GM12891 (cell line): ENCODE data around the gene SHLD2.
"Not testable (repeated sequence)": the region's sequence is repeated elsewhere in the genome, so short reads cannot be mapped to it uniquely, and the experiment has no call there.

ENCODE experiments used
- PAX5 ChIP-seq: IDR thresholded peaks from 2 replicates; pipeline ENCODE4 v1.6.1; 2011; ENCODE audit warnings: low read length, moderate library complexity, mild to moderate bottlenecking; ENCODE audit not compliant: insufficient read depth, severe bottlenecking
- POLR2A ChIP-seq: IDR thresholded peaks from 2 replicates; pipeline ENCODE4 v1.6.1; 2011; ENCODE audit warnings: low read depth, low read length, control low read depth
- POLR2AphosphoS5 ChIP-seq: IDR thresholded peaks from 2 replicates; pipeline ENCODE4 v1.6.1; 2011; ENCODE audit warnings: low read depth, low read length, control low read depth
- SPI1 ChIP-seq: IDR thresholded peaks from 2 replicates; pipeline ENCODE4 v1.6.1; 2011; ENCODE audit warnings: low read depth, low read length, control low read depth
- TAF1 ChIP-seq: IDR thresholded peaks from 2 replicates; pipeline ENCODE4 v1.6.1; 2011; ENCODE audit warnings: low read depth, low read length, control low read depth

GRCh38 chr10:87228247-87228646 lies 133.2 kb downstream of the SHLD2 start:
- TF ChIP-seq POLR2A, SPI1, POLR2AphosphoS5, TAF1, PAX5: not testable (repeated sequence)
